A549 (cell line): ENCODE measurements around the gene FOXO6. TPM values are rescaled to one million over a fixed set of nuclear protein-coding genes. Genes with fewer than 3 reads are reported as not detected.

ENCODE experiments used
- ATAC-seq, 2 experiments: fragments of 200-7000 bp in 1 of 2; fragments of >200 bp in 1 of 2; cut with Nextera tagmentation in 1 of 2; cut with Tn5 transposase in 1 of 2; 3 replicates each; pipeline versions ENCODE4 v1.8.0 to v1.9.1; 2018 to 2020; ENCODE audit warnings: mild to moderate bottlenecking in 1 of 2, moderate library complexity in 1 of 2
- CTCF ChIA-PET: fragments of 300-600 bp; sonication (Branson Sonifier 250); formaldehyde crosslinking; extraction: SDS; loops from one replicate; lab custom pipeline; 2021; ENCODE audit warnings: antibody characterized with exemption, inconsistent platforms; lab: Yijun Ruan, JAX
- POLR2A ChIA-PET: fragments of 350-600 bp; formaldehyde crosslinking; extraction: SDS; loops from one replicate; lab custom pipeline; 2021; ENCODE audit warnings: antibody characterized with exemption, inconsistent platforms; lab: Yijun Ruan, JAX
- DNase-seq, 2 experiments: peaks; one replicate each; pipeline versions ENCODE4 v3.0.0 to v3.0.0-alpha.2; 2011 to 2016; ENCODE audit warnings: low read depth in 1 of 2, low spot score in 1 of 2
- FAIRE-seq: peaks from 2 replicates; lab custom pipeline; 2011; peaks lifted over from hg19 to GRCh38; lab: Jason Lieb, UNC
- H3K27ac ChIP-seq, 2 experiments: fragments of >200 bp; sonication (Bioruptor Twin); formaldehyde crosslinking; 3 replicates each; pipeline ENCODE4 v1.5.1; 2016 to 2017
- H3K4me1 ChIP-seq: fragments of >200 bp; sonication (Bioruptor Twin); formaldehyde crosslinking; 3 replicates; pipeline ENCODE4 v1.6.1; 2016
- H3K4me2 ChIP-seq: fragments of >200 bp; sonication (Bioruptor Twin); formaldehyde crosslinking; 3 replicates; pipeline ENCODE4 v1.6.1; 2016
- H3K4me3 ChIP-seq: fragments of >200 bp; sonication (Bioruptor Twin); formaldehyde crosslinking; 3 replicates; pipeline ENCODE4 v1.5.1; 2016
- H3K9me3 ChIP-seq: fragments of >200 bp; sonication (Bioruptor Twin); formaldehyde crosslinking; 3 replicates; pipeline ENCODE4 v1.6.1; 2016
- CBX2 ChIP-seq: fragments of 200-600 bp; sonication (generic); IDR thresholded peaks from 2 replicates; pipeline ENCODE4 v1.6.1; 2016; ENCODE audit warnings: low read depth, mild to moderate bottlenecking, borderline replicate concordance
- CBX8 ChIP-seq: fragments of 200-600 bp; sonication (generic); IDR thresholded peaks from 2 replicates; pipeline ENCODE4 v1.6.1; 2016
- CHD4 ChIP-seq: fragments of 200-600 bp; sonication (generic); IDR thresholded peaks from 2 replicates; pipeline ENCODE4 v1.6.1; 2016; ENCODE audit warnings: antibody characterized with exemption, mild to moderate bottlenecking, borderline replicate concordance
- CTCF ChIP-seq: fragments of >200 bp; sonication (Bioruptor Twin); formaldehyde crosslinking; IDR thresholded peaks from 3 replicates; pipeline ENCODE4 v1.5.1; 2016
- ELK1 ChIP-seq: fragments of 150-350 bp; IDR thresholded peaks from 2 replicates; pipeline ENCODE4 v1.6.1; 2014; ENCODE audit warnings: low read depth, mild to moderate bottlenecking, low read length
- EP300 ChIP-seq, 2 experiments: fragments of >200 bp; sonication (Bioruptor Twin); formaldehyde crosslinking; IDR thresholded peaks; 2 replicates in 1 of 2; 3 replicates in 1 of 2; pipeline ENCODE4 v1.6.1; 2016 to 2017
- ESRRA ChIP-seq: fragments of 150-350 bp; IDR thresholded peaks from 2 replicates; pipeline ENCODE4 v1.6.1; 2014; ENCODE audit warnings: mild to moderate bottlenecking, low read length, borderline replicate concordance
- GATA3 ChIP-seq: IDR thresholded peaks from 2 replicates; pipeline ENCODE4 v1.6.1; 2012; ENCODE audit warnings: borderline replicate concordance
- HDAC2 ChIP-seq: fragments of 200-600 bp; sonication (generic); IDR thresholded peaks from 2 replicates; pipeline ENCODE4 v1.6.1; 2016
- HES2 ChIP-seq: fragments of >200 bp; sonication (Bioruptor Twin); formaldehyde crosslinking; IDR thresholded peaks from 2 replicates; pipeline ENCODE4 v1.6.1; 2016
- HOXB5 ChIP-seq: fragments of 250-450 bp; sonication (Bioruptor Pico); IDR thresholded peaks from 2 replicates; pipeline ENCODE4 v1.5.0; 2020; ENCODE audit warnings: mild to moderate bottlenecking, moderate library complexity
- JUN ChIP-seq, 2 experiments: fragments of >200 bp; sonication (Bioruptor Twin); formaldehyde crosslinking; IDR thresholded peaks; 2 replicates in 1 of 2; 3 replicates in 1 of 2; pipeline ENCODE4 v1.6.1; 2016 to 2017
- KDM5A ChIP-seq: fragments of 200-600 bp; sonication (generic); IDR thresholded peaks from 2 replicates; pipeline ENCODE4 v1.6.1; 2016; ENCODE audit warnings: antibody characterized with exemption, mild to moderate bottlenecking
- MAX ChIP-seq: IDR thresholded peaks from 2 replicates; pipeline ENCODE4 v1.6.1; 2012
- MYC ChIP-seq: IDR thresholded peaks from 2 replicates; pipeline ENCODE4 v1.6.1; 2012; ENCODE audit warnings: mild to moderate bottlenecking, inconsistent platforms, low read length, improper control_type of control experiment, borderline replicate concordance
- NPAS2 ChIP-seq: fragments of 250-450 bp; sonication (Bioruptor Pico); IDR thresholded peaks from 2 replicates; pipeline ENCODE4 v1.8.0; 2022; ENCODE audit warnings: mild to moderate bottlenecking, moderate library complexity, borderline replicate concordance
- PBX3 ChIP-seq: IDR thresholded peaks from 2 replicates; pipeline ENCODE4 v1.6.1; 2012
- PHF8 ChIP-seq: fragments of 200-600 bp; sonication (generic); IDR thresholded peaks from 2 replicates; pipeline ENCODE4 v1.6.1; 2016; ENCODE audit warnings: low read depth, mild to moderate bottlenecking, antibody characterized with exemption, moderate library complexity, borderline replicate concordance
- POLR2AphosphoS2 ChIP-seq: conservative IDR thresholded peaks from 2 replicates; pipeline ENCODE4 v1.6.1; 2012; ENCODE audit warnings: low read length, improper control_type of control experiment, inconsistent platforms
- RFX5 ChIP-seq: fragments of 450-650 bp; IDR thresholded peaks from 2 replicates; pipeline ENCODE4 v1.7.1; 2014; ENCODE audit warnings: antibody characterized with exemption, mild to moderate bottlenecking, moderate library complexity
- RNF2 ChIP-seq: fragments of 200-600 bp; sonication (generic); IDR thresholded peaks from 2 replicates; pipeline ENCODE4 v1.6.1; 2016; ENCODE audit warnings: low read depth, mild to moderate bottlenecking, antibody characterized with exemption, moderate library complexity, borderline replicate concordance
- SMC3 ChIP-seq: fragments of >200 bp; sonication (Bioruptor Twin); formaldehyde crosslinking; IDR thresholded peaks from 3 replicates; pipeline ENCODE4 v1.6.1; 2018; ENCODE audit warnings: inconsistent platforms
- SREBF2 ChIP-seq: fragments of 450-650 bp; IDR thresholded peaks from 2 replicates; pipeline ENCODE4 v1.6.1; 2014; ENCODE audit warnings: mild to moderate bottlenecking, moderate library complexity
- TFCP2L1 ChIP-seq: fragments of 250-450 bp; sonication (Bioruptor Pico); IDR thresholded peaks from 2 replicates; pipeline ENCODE4 v1.5.0; 2021; ENCODE audit warnings: mild to moderate bottlenecking
- TP53 ChIP-seq: fragments of 250-450 bp; sonication (Bioruptor Pico); IDR thresholded peaks from 2 replicates; pipeline ENCODE4 v1.5.0; 2021; ENCODE audit warnings: mild to moderate bottlenecking, moderate library complexity
- USF2 ChIP-seq: fragments of 450-650 bp; IDR thresholded peaks from 2 replicates; pipeline ENCODE4 v1.6.1; 2014; ENCODE audit warnings: antibody characterized with exemption
- ZSCAN20 ChIP-seq: fragments of 250-450 bp; sonication (Bioruptor Pico); IDR thresholded peaks from 2 replicates; pipeline ENCODE4 v1.8.0; 2022; ENCODE audit warnings: mild to moderate bottlenecking, moderate library complexity
- WGBS: methylation state at CpG from one replicate; pipeline ENCODE4 v1.1.6; 2017; ENCODE audit errors: missing lambda C conversion rate; 5-methylcytosine and 5-hydroxymethylcytosine counted together
- polyA plus RNA-seq, 4 experiments: library from polyadenylated mRNA; depleted of rRNA in 3 of 4; stranded (reverse); fragments of >200 nt; fragmentation: RNase III in 1 of 4; extraction: RNeasy Plus Mini Kit Qiagen cat#74134 plus additional on column Dnase treatment in 1 of 4; gene quantifications; 2 replicates in 3 of 4; 3 replicates in 1 of 4; pipeline ENCODE4 v1.2.3, GENCODE V29; 2011 to 2017

The FOXO6 gene
- polyA plus RNA-seq, 2 of the 4 experiments (the other 2 are of a cell fraction) = 0.10 to 0.25 TPM

GRCh38 chr1:41420351-41420750 lies 59.1 kb downstream of the FOXO6 start:
- Histone ChIP-seq H3K4me1 (peaks cover 15% of the 10 kb centered on the region), H3K9me3 (no peaks in the 10 kb centered on the region)
- TF ChIP-seq CBX2 = no peak
- TF ChIP-seq TFCP2L1 = no peak
- TF ChIP-seq SMC3 = no peak
- no peak for TF ChIP-seq HOXB5 (CRISPR knock-in tag)
- TF ChIP-seq ZSCAN20 = no peak
- no peak for TF ChIP-seq KDM5A
- TF ChIP-seq SREBF2 = no peak
- no peak for TF ChIP-seq CBX8
- TF ChIP-seq TP53 (CRISPR knock-in tag) = no peak
- TF ChIP-seq MAX = no peak
- no peak for TF ChIP-seq RFX5
- TF ChIP-seq JUN (IDR thresholded peaks at IDR 0.05) = no peak
- TF ChIP-seq HDAC2 = no peak
- TF ChIP-seq NPAS2 = no peak
- TF ChIP-seq CHD4 = no peak
- TF ChIP-seq, all 56 proteins: peak for 0
- no peak overlapping the region for H3K4me2 ChIP-seq
- FAIRE-seq = no peak
- DNase-seq = no peak
- ChIA-PET POLR2A (no interaction called here), CTCF (interaction anchor here (1.0 to 11.3 kb wide), 3 partner anchors 10 to 151 kb away, joined by 3 to 146 read pairs (median 107); no protein-coding TSS in a partner anchor)
- 91% methylated on average over 4 of the region's 4 CpGs for WGBS
- ATAC-seq = no peak
- H3K27ac ChIP-seq = no peak overlapping the region
- no peak overlapping the region for H3K4me3 ChIP-seq

GRCh38 chr1:41420860-41421259 lies 59.6 kb downstream of the FOXO6 start:
- peaks cover 15% of the 10 kb centered on the region for H3K4me1 ChIP-seq
- no peaks in the 10 kb centered on the region for H3K9me3 ChIP-seq
- ATAC-seq = no peak
- ChIA-PET CTCF (interaction anchor here (1.0 to 11.3 kb wide), 3 partner anchors 9 to 152 kb away, joined by 3 to 146 read pairs (median 107); no protein-coding TSS in a partner anchor), POLR2A (no interaction called here)
- no peak for FAIRE-seq
- DNase-seq = no peak
- 68% methylated on average over 3 of the region's 3 CpGs for WGBS
- no peak overlapping the region for H3K4me3 ChIP-seq
- no peak overlapping the region for H3K4me2 ChIP-seq
- H3K27ac ChIP-seq = no peak overlapping the region
- TF ChIP-seq USF2 = no peak
- TF ChIP-seq MYC = no peak
- TF ChIP-seq JUN (IDR thresholded peaks at IDR 0.05) = no peak
- no peak for TF ChIP-seq PHF8
- no peak for TF ChIP-seq CBX2
- no peak for TF ChIP-seq ELK1
- no peak for TF ChIP-seq RNF2
- no peak for TF ChIP-seq HES2
- no peak for TF ChIP-seq ESRRA
- TF ChIP-seq HOXB5 (CRISPR knock-in tag) = no peak
- no peak for TF ChIP-seq CTCF
- no peak for TF ChIP-seq SREBF2
- TF ChIP-seq PBX3 = no peak
- TF ChIP-seq GATA3 = no peak
- TF ChIP-seq POLR2AphosphoS2 = no peak
- TF ChIP-seq EP300 (IDR thresholded peaks at IDR 0.05) = no peak
